BLaER1 (cell line): ENCODE measurements around the gene OSBPL9.

ENCODE experiments used
- H3K27ac ChIP-seq: shearing (Covaris generic); formaldehyde crosslinking; 2 replicates; pipeline ENCODE4 v1.8.1; 2022
- H3K27me3 ChIP-seq: shearing (Covaris generic); formaldehyde crosslinking; 2 replicates; pipeline ENCODE4 v1.8.1; 2022
- H3K36me3 ChIP-seq: shearing (Covaris generic); formaldehyde crosslinking; 2 replicates; pipeline ENCODE4 v1.8.1; 2022
- H3K4me1 ChIP-seq: shearing (Covaris generic); formaldehyde crosslinking; 2 replicates; pipeline ENCODE4 v1.8.1; 2022
- H3K4me2 ChIP-seq: shearing (Covaris generic); formaldehyde crosslinking; 2 replicates; pipeline ENCODE4 v1.8.1; 2022
- H3K4me3 ChIP-seq: shearing (Covaris generic); formaldehyde crosslinking; 2 replicates; pipeline ENCODE4 v1.8.1; 2022
- H3K9ac ChIP-seq: shearing (Covaris generic); formaldehyde crosslinking; 2 replicates; pipeline ENCODE4 v1.8.1; 2022
- H3K9me3 ChIP-seq: shearing (Covaris generic); formaldehyde crosslinking; 2 replicates; pipeline ENCODE4 v1.8.1; 2022
- H4K20me1 ChIP-seq: shearing (Covaris generic); formaldehyde crosslinking; 2 replicates; pipeline ENCODE4 v1.8.1; 2022
- Cebpa-rat ChIP-seq: shearing (Covaris generic); IDR thresholded peaks from 2 replicates; pipeline ENCODE4 v1.8.1; 2022

The OSBPL9 gene

GRCh38 chr1:51621841-51622454 lies 5.1 kb downstream of the OSBPL9 start:
- H3K27ac ChIP-seq = no peak overlapping the region
- no peaks in the 10 kb centered on the region for H3K27me3 ChIP-seq
- H3K9me3 ChIP-seq = no peaks in the 10 kb centered on the region
- no peak overlapping the region for H3K4me2 ChIP-seq
- peaks cover 32% of the 10 kb centered on the region for H3K4me1 ChIP-seq
- no peaks in the 10 kb centered on the region for H3K36me3 ChIP-seq
- no peak overlapping the region for H3K9ac ChIP-seq
- no peak overlapping the region for H3K4me3 ChIP-seq
- H4K20me1 ChIP-seq = peaks cover 48% of the 10 kb centered on the region; the same call in 1 of the 2 replicates
- TF ChIP-seq Cebpa-rat = no peak

DNA sequence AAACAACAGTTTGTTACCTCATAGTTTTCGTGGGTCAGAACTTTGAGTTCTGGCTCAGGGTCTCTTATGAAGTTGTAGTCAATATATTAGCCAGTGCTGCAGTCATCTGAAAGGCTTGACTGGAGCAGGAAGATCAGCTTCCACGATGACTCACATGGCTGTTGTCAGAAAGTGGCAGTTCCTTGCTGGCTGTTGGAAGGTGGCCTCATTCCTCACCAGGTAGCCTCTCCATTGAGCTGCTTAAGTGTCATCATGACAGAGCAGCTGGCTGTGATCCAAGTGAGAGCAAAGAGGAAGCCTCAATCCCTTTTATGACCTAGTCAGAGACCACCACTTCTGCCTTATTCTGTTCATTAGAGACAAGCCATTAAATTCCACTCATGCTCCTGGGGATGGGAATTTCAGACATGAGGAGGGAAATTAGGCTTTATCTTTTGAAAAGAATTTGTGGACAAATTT lies 5.6 kb downstream of the OSBPL9 start:
- Histone ChIP-seq H3K4me3 (no peak overlapping the region), H3K9me3 (no peaks in the 10 kb centered on the region), H3K4me2 (no peak overlapping the region), H3K27ac (no peak overlapping the region), H4K20me1 (peaks cover 52% of the 10 kb centered on the region; the same call in 1 of the 2 replicates), H3K36me3 (no peaks in the 10 kb centered on the region), H3K4me1 (peaks cover 29% of the 10 kb centered on the region), H3K9ac (no peak overlapping the region), H3K27me3 (no peaks in the 10 kb centered on the region)
- TF ChIP-seq Cebpa-rat = no peak

DNA sequence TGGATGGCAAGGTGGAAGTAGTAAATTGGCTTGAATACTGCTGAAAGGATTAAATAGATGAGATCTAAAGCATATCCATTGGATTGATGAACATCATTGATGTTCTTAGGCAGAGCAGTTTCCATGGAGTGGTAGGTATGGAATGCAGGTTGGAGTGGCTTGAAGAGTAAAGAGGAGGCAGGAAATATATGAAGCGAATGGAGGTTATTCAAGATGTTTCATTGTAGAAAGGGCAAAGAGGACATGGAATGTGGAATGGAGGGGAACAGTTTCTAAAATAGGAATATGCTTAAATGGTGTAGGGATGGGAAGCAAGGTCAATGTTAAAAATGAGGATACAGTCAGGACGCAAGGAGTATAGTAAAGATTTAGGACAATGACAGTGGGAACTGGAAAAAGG lies 6.1 kb downstream of the OSBPL9 start:
- Histone ChIP-seq H3K27me3 (no peaks in the 10 kb centered on the region), H3K4me3 (no peak overlapping the region), H3K27ac (no peak overlapping the region), H3K4me1 (peaks cover 24% of the 10 kb centered on the region), H3K9me3 (no peaks in the 10 kb centered on the region), H3K9ac (no peak overlapping the region), H4K20me1 (peaks cover 52% of the 10 kb centered on the region; the same call in 1 of the 2 replicates), H3K4me2 (no peak overlapping the region), H3K36me3 (no peaks in the 10 kb centered on the region)
- no peak for TF ChIP-seq Cebpa-rat

DNA sequence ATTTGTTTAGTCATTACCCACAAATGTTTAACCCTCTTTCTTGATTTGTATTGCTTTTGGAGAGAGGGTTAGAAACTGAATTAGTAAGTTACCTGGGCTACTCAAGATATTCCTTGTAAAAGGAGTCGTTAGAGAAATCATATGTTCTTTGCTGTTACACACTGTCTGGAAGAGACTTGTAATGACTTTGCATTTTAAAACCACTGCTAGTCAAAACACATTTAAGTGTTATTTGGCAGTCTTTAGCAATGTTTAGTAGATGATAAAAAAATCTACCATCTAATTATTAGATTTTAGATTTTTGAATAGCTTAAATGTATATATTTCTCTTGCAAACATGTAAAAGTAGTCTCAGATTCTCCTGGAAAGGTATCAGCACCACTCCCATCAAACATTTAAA lies 6.6 kb downstream of the OSBPL9 start:
- no peaks in the 10 kb centered on the region for H3K27me3 ChIP-seq
- peaks cover 52% of the 10 kb centered on the region; the same call in 1 of the 2 replicates for H4K20me1 ChIP-seq
- H3K9ac ChIP-seq = no peak overlapping the region
- H3K27ac ChIP-seq = no peak overlapping the region
- TF ChIP-seq Cebpa-rat = no peak
- peaks cover 20% of the 10 kb centered on the region for H3K4me1 ChIP-seq
- H3K9me3 ChIP-seq = no peaks in the 10 kb centered on the region
- no peak overlapping the region for H3K4me2 ChIP-seq
- no peaks in the 10 kb centered on the region for H3K36me3 ChIP-seq
- no peak overlapping the region for H3K4me3 ChIP-seq

- Histone ChIP-seq H3K9me3 (no peaks in the 10 kb centered on the region), H4K20me1 (peaks cover 46% of the 10 kb centered on the region; the same call in 1 of the 2 replicates), H3K4me2 (no peak overlapping the region), H3K36me3 (no peaks in the 10 kb centered on the region), H3K9ac (no peak overlapping the region), H3K27ac (no peak overlapping the region), H3K27me3 (no peaks in the 10 kb centered on the region), H3K4me1 (peaks cover 6% of the 10 kb centered on the region; the same call in 1 of the 2 replicates), H3K4me3 (no peak overlapping the region)
- TF ChIP-seq Cebpa-rat = no peak
Measured at GRCh38 chr1:51624855-51625254, 8.0 kb downstream of the OSBPL9 start.

DNA sequence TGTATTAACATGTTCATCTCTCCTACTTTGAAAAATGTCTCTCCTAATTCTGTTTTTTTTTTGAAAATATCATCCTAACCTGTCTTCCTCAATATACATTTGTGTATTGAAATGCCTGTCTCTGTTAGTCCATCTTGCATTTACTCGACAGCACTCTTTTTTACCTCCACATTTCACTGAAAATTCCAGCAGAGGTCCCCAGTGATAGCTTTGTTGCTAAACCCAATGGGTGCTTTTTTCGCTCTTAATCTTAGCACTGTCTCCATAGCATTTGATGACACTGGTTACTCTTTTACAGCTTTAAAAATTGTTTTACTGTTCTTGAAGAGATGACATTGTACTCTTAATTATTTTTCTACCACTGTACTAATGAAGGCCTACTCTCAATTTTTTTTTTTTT lies 10.8 kb downstream of the OSBPL9 start:
- TF ChIP-seq Cebpa-rat = no peak
- H3K27ac ChIP-seq = no peak overlapping the region
- H3K36me3 ChIP-seq = no peaks in the 10 kb centered on the region
- H3K9me3 ChIP-seq = no peaks in the 10 kb centered on the region
- no peak overlapping the region for H3K4me3 ChIP-seq
- no peak overlapping the region for H3K9ac ChIP-seq
- H3K4me2 ChIP-seq = no peak overlapping the region
- peaks cover 39% of the 10 kb centered on the region; the same call in 1 of the 2 replicates for H4K20me1 ChIP-seq
- H3K4me1 ChIP-seq = peaks cover 6% of the 10 kb centered on the region; the same call in 1 of the 2 replicates
- no peaks in the 10 kb centered on the region for H3K27me3 ChIP-seq

GRCh38 chr1:51628715-51629590 lies 12.1 kb downstream of the OSBPL9 start:
- no peaks in the 10 kb centered on the region for H3K27me3 ChIP-seq
- H3K9me3 ChIP-seq = no peaks in the 10 kb centered on the region
- no peak overlapping the region for H3K4me3 ChIP-seq
- H3K36me3 ChIP-seq = 0 out of 2 replicates have a peak, but pooled peaks cover 4% of the 10 kb centered on the region
- H3K4me2 ChIP-seq = no peak overlapping the region
- no peak for TF ChIP-seq Cebpa-rat
- H3K9ac ChIP-seq = no peak overlapping the region
- H4K20me1 ChIP-seq = peaks cover 40% of the 10 kb centered on the region; the same call in 1 of the 2 replicates
- H3K4me1 ChIP-seq = peaks cover 7% of the 10 kb centered on the region; the same call in 1 of the 2 replicates
- H3K27ac ChIP-seq = no peak overlapping the region

DNA sequence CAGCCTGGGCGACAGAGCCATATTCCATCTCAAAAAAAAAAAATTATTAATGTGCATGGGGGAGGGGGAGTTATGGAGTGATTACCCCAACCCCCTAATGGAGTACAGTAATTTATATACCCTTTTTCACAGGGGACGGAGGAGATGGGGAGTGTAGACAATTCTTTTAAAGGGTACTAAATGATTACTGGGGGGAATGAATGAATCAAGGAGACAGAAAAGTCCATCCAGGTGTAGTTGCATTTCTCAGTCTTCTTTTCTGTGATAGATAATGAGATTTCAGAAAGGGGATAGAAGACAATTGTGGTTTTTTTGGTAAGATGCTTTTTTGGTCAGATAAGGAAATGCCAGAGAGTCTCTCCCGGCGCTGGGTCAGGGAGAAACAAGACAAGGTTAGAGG lies 13.0 kb downstream of the OSBPL9 start:
- Histone ChIP-seq H3K27me3 (no peaks in the 10 kb centered on the region), H3K4me3 (no peak overlapping the region), H3K4me2 (no peak overlapping the region), H3K9ac (no peak overlapping the region), H3K36me3 (0 out of 2 replicates have a peak, but pooled peaks cover 4% of the 10 kb centered on the region), H3K27ac (no peak overlapping the region), H3K9me3 (no peaks in the 10 kb centered on the region), H4K20me1 (peaks cover 49% of the 10 kb centered on the region), H3K4me1 (peaks cover 12% of the 10 kb centered on the region)
- TF ChIP-seq Cebpa-rat = no peak

GRCh38 chr1:51630393-51630792 lies 13.5 kb downstream of the OSBPL9 start:
- Histone ChIP-seq H3K4me2 (no peak overlapping the region), H3K36me3 (0 out of 2 replicates have a peak, but pooled peaks cover 4% of the 10 kb centered on the region), H4K20me1 (peaks cover 51% of the 10 kb centered on the region), H3K27ac (no peak overlapping the region), H3K9ac (no peak overlapping the region), H3K9me3 (no peaks in the 10 kb centered on the region), H3K4me3 (no peak overlapping the region), H3K27me3 (no peaks in the 10 kb centered on the region), H3K4me1 (peaks cover 15% of the 10 kb centered on the region)
- no peak for TF ChIP-seq Cebpa-rat

DNA sequence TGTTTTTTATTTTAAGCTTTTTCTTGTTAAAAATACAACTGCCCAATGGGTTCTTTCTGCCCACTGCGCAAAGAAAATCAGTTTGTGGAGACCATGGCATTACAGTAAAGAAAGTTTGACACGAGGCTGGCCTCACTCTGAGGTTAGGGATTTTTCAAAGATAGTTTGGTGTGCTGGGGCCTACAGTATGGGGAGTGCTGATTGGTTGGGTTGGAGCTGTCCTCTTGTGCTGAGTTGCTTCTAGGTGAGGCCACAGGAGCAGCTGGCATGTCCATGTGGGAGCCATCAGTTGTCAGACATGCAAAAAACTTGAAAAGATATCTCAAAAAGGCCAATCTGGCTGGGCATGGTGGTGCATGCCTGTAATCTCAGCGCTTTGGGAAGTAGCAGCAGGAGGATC lies 14.0 kb downstream of the OSBPL9 start:
- peaks cover 51% of the 10 kb centered on the region for H4K20me1 ChIP-seq
- no peaks in the 10 kb centered on the region for H3K9me3 ChIP-seq
- H3K4me1 ChIP-seq = peaks cover 15% of the 10 kb centered on the region
- H3K36me3 ChIP-seq = 0 out of 2 replicates have a peak, but pooled peaks cover 4% of the 10 kb centered on the region
- no peaks in the 10 kb centered on the region for H3K27me3 ChIP-seq
- H3K27ac ChIP-seq = no peak overlapping the region
- H3K4me3 ChIP-seq = no peak overlapping the region
- H3K9ac ChIP-seq = no peak overlapping the region
- no peak overlapping the region for H3K4me2 ChIP-seq
- TF ChIP-seq Cebpa-rat = no peak
